Sigmoid colon (tissue), 7 donors: ENCODE data around the gene CNGB1. TPM values are rescaled to one million over a fixed set of nuclear protein-coding genes. Genes with fewer than 3 reads are reported as not detected.

ENCODE experiments used
- DNase-seq: peaks from one replicate; pipeline ENCODE4 v3.0.0-alpha.2; 2019
- H3K27ac ChIP-seq, 4 donors: fragments of 200-600 bp; sonication (generic); one replicate each; pipeline ENCODE4 v1.5.1; 2016 to 2019; ENCODE audit warnings: mild to moderate bottlenecking in 1 of 4
- H3K27me3 ChIP-seq, 3 donors: fragments of 200-600 bp; sonication (generic); one replicate each; pipeline ENCODE4 v1.5.1; 2019; ENCODE audit warnings: mild to moderate bottlenecking in 1 of 3
- H3K36me3 ChIP-seq, 4 donors: fragments of 200-600 bp; sonication (generic); one replicate each; pipeline ENCODE4 v1.5.1; 2016 to 2019
- H3K4me1 ChIP-seq, 4 donors: fragments of 200-600 bp; sonication (generic); one replicate each; pipeline ENCODE4 v1.5.1; 2017 to 2019
- H3K4me3 ChIP-seq, 4 donors: fragments of 200-600 bp; sonication (generic); one replicate each; pipeline ENCODE4 v1.5.1; 2017 to 2019; ENCODE audit warnings: mild to moderate bottlenecking in 2 of 4, moderate library complexity in 1 of 4
- H3K9me3 ChIP-seq, 4 donors: fragments of 200-600 bp in 3 of 4; sonication (generic) in 3 of 4; one replicate each; pipeline versions ENCODE4 v1.5.1 to v1.6.1; 2013 to 2019
- CTCF ChIP-seq, 4 experiments: fragments of 450-650 bp in 3 of 4; fragments of 200-600 bp in 1 of 4; IDR thresholded peaks; one replicate each; pipeline ENCODE4 v1.5.1; 2016 to 2019; ENCODE audit warnings: antibody characterized with exemption in 4 of 4, mild to moderate bottlenecking in 3 of 4, moderate library complexity in 2 of 4
- EP300 ChIP-seq, 4 donors: sonication (generic); formaldehyde crosslinking; IDR thresholded peaks; one replicate each; pipeline ENCODE4 v1.6.1; 2017; ENCODE audit warnings: antibody characterized with exemption in 4 of 4
- POLR2A ChIP-seq, 2 donors: fragments of 450-650 bp; IDR thresholded peaks; one replicate each; pipeline ENCODE4 v1.6.1; 2016; ENCODE audit warnings: antibody characterized with exemption in 2 of 2, mild to moderate bottlenecking in 2 of 2, moderate library complexity in 2 of 2
- POLR2AphosphoS5 ChIP-seq, 4 donors: sonication (generic); formaldehyde crosslinking; IDR thresholded peaks; one replicate each; pipeline ENCODE4 v1.6.1; 2017; ENCODE audit warnings: antibody characterized with exemption in 4 of 4
- WGBS, 2 donors: extraction: QIAGEN DNeasy Blood & Tissue Kit; methylation state at CpG; one replicate each; pipeline ENCODE4 v1.1.7; 2013; 5-methylcytosine and 5-hydroxymethylcytosine counted together
- intact Hi-C: fragments of 100-400 bp; cut with DNase I; formaldehyde crosslinking; loops from one replicate; pipeline ENCODE4 v1.15.1; 2023
- polyA plus RNA-seq, 3 donors: library from polyadenylated mRNA; stranded (reverse); fragments of 200-250 nt; gene quantifications; one replicate each; pipeline ENCODE4 v1.2.3, GENCODE V29; 2013
- total RNA-seq, 4 donors: library from RNA; depleted of rRNA; stranded (reverse); fragments of >200 nt; gene quantifications; one replicate each; pipeline ENCODE4 v1.1.0, GENCODE V29; 2016
- donor health status: healthy with polysubstance abuse.
- donor health status: Bipolar disorder and iron deficiency.
- donor health status: healthy.

CNGB1 gene
- total and polyA plus RNA-seq, 7 donors = 0.70 to 13.0 (median 1.4) TPM; not detected in 3

- WGBS, 2 donors = 19 to 28% methylated on average over 4 of the region's 4 CpGs
- H3K36me3 ChIP-seq = peaks cover 7 to 43% (median 27%) of the 10 kb centered on the region in 4 donors
- no peak overlapping the region for H3K27ac ChIP-seq
- peaks cover 0 to 33% (median 18%) of the 10 kb centered on the region in 4 donors for H3K4me1 ChIP-seq
- DNase-seq = no peak
- no peak for TF ChIP-seq EP300 (IDR thresholded peaks at IDR 0.05)
- no peak for TF ChIP-seq POLR2AphosphoS5 (IDR thresholded peaks at IDR 0.05)
- TF ChIP-seq CTCF (IDR thresholded peaks at IDR 0.05) = no peak
- TF ChIP-seq POLR2A (IDR thresholded peaks at IDR 0.05) = no peak
- no peaks in the 10 kb centered on the region for H3K9me3 ChIP-seq
- H3K27me3 ChIP-seq = no peaks in the 10 kb centered on the region
- intact Hi-C loops = no loop called here
- H3K4me3 ChIP-seq = no peak overlapping the region
Measured at GRCh38 chr16:57994778-57995177, 23.9 kb upstream of the CNGB1 start.

GRCh38 chr16:57994361-57994760, 23.4 kb upstream of the CNGB1 start:
- DNase-seq = no peak
- TF ChIP-seq EP300 (IDR thresholded peaks at IDR 0.05) (no peak), POLR2A (IDR thresholded peaks at IDR 0.05) (no peak), POLR2AphosphoS5 (IDR thresholded peaks at IDR 0.05) (no peak), CTCF (IDR thresholded peaks at IDR 0.05) (no peak)
- 96% methylated on average over 4 of the region's 4 CpGs for WGBS, 2 donors
- no peaks in the 10 kb centered on the region for H3K9me3 ChIP-seq
- no peak overlapping the region for H3K27ac ChIP-seq
- no peak overlapping the region for H3K4me3 ChIP-seq
- intact Hi-C loops = no loop called here
- peaks cover 7 to 43% (median 27%) of the 10 kb centered on the region in 4 donors for H3K36me3 ChIP-seq
- H3K27me3 ChIP-seq = no peaks in the 10 kb centered on the region
- peaks cover 0 to 29% (median 14%) of the 10 kb centered on the region in 4 donors for H3K4me1 ChIP-seq

GRCh38 chr16:57993897-57994296, 23.0 kb upstream of the CNGB1 start:
- Histone ChIP-seq H3K4me1 (peaks cover 0 to 24% (median 9%) of the 10 kb centered on the region in 4 donors), H3K36me3 (peaks cover 7 to 43% (median 27%) of the 10 kb centered on the region in 4 donors), H3K27ac (no peak overlapping the region), H3K27me3 (no peaks in the 10 kb centered on the region), H3K4me3 (no peak overlapping the region), H3K9me3 (no peaks in the 10 kb centered on the region)
- intact Hi-C loops = no loop called here
- 91 to 93% methylated on average over 5 of the region's 5 CpGs for WGBS, 2 donors
- no peak for DNase-seq
- TF ChIP-seq CTCF (IDR thresholded peaks at IDR 0.05) (no peak), POLR2AphosphoS5 (IDR thresholded peaks at IDR 0.05) (no peak)

- no peak for DNase-seq
- H3K36me3 ChIP-seq = peaks cover 7 to 43% (median 27%) of the 10 kb centered on the region in 4 donors
- no peak overlapping the region for H3K4me3 ChIP-seq
- no peaks in the 10 kb centered on the region for H3K9me3 ChIP-seq
- H3K27ac ChIP-seq = no peak overlapping the region
- no peaks in the 10 kb centered on the region for H3K27me3 ChIP-seq
- 87% methylated on average over 8 of the region's 8 CpGs for WGBS, 2 donors
- intact Hi-C loops = no loop called here
- peaks cover 0 to 20% (median 5%) of the 10 kb centered on the region in 4 donors for H3K4me1 ChIP-seq
- no peak for TF ChIP-seq CTCF (IDR thresholded peaks at IDR 0.05)
- no peak for TF ChIP-seq POLR2AphosphoS5 (IDR thresholded peaks at IDR 0.05)
- TF ChIP-seq POLR2A (IDR thresholded peaks at IDR 0.05) = no peak
- TF ChIP-seq EP300 (IDR thresholded peaks at IDR 0.05) = no peak
Measured at GRCh38 chr16:57993438-57993837, 22.5 kb upstream of the CNGB1 start.

GRCh38 chr16:57992084-57992483, 21.2 kb upstream of the CNGB1 start:
- Histone ChIP-seq H3K27me3 (no peaks in the 10 kb centered on the region), H3K9me3 (no peaks in the 10 kb centered on the region), H3K36me3 (peaks cover 7 to 32% (median 19%) of the 10 kb centered on the region in 4 donors), H3K4me3 (no peak overlapping the region), H3K27ac (no peak overlapping the region), H3K4me1 (peaks cover 0 to 14% (median 3%) of the 10 kb centered on the region in 4 donors)
- 93% methylated on average over 6 of the region's 6 CpGs for WGBS, 2 donors
- DNase-seq = no peak
- intact Hi-C loops = no loop called here
- TF ChIP-seq POLR2A (IDR thresholded peaks at IDR 0.05) = no peak
- TF ChIP-seq EP300 (IDR thresholded peaks at IDR 0.05) = no peak
- TF ChIP-seq CTCF (IDR thresholded peaks at IDR 0.05) = no peak
- TF ChIP-seq POLR2AphosphoS5 (IDR thresholded peaks at IDR 0.05) = no peak
